Activated CD8-positive, alpha-beta memory T cell treated with anti-CD3 and anti-CD28 coated beads, Interleukin-2, amount 50 U/mL, for 1 hour (primary cell): ENCODE results near the gene SLC12A5.
"Not testable (repeated sequence)": the region's sequence is repeated elsewhere in the genome, so short reads cannot be mapped to it uniquely, and the experiment has no call there.

ENCODE experiments used
- DNase-seq: peaks from one replicate; pipeline ENCODE4 v3.0.0-alpha.2; 2020; ENCODE audit errors: extremely low read depth

SLC12A5 gene

DNA sequence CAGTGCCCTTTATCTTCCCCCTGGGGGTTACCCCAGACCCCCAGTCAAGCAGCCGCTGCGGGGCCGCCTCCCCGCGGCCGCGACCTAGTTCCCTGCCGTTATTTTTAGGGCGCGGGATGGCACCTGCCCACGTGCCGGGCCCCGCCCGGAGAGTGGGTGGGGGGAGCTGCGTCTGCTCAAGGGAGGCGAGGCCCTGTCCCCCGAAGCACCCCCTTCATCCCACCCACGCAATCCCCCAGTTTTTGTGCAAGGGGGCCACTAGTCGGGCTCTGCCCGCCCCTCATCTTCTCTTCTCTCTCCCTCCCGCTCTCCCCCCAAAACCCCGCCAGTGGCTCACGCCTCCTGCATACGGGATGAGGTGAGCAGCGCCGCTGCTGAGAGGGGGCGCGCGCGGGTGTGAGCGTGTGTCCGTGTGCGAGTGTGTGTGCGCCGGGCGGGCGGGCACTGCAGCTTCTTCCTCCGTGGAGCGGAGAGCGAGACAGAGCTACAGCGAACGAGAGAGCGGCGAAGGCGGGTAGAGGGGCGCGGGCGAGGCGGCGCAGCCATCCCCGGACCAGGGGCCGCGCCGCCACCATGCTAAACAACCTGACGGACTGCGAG is at the start of gene SLC12A5:
SLC12A5 (plus strand) TSS at position 444 of the 600 bp plus-strand sequence; CDS start at position 574, 130 bp downstream.
- no peak for DNase-seq

DNA sequence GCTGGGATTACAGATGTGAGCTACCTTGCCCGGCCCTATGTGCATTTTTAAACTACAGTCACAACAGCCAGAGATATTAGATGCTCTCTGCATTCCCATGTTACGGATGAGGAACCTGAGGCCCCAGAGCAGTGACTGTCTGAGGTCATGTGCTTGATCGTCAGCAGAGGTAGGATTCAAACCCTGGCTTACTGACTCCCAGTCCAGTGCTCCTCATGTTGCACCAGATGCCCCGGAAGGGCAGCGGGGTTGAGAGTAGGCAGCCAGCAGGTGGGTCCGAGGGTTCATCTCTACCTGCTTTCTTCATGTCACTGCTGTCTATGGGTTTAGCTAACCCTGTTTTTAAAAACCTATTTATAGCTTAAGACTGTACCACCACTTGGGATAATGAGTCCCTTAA is 47.8 kb upstream of the SLC12A5 start:
- no peak for DNase-seq

DNA sequence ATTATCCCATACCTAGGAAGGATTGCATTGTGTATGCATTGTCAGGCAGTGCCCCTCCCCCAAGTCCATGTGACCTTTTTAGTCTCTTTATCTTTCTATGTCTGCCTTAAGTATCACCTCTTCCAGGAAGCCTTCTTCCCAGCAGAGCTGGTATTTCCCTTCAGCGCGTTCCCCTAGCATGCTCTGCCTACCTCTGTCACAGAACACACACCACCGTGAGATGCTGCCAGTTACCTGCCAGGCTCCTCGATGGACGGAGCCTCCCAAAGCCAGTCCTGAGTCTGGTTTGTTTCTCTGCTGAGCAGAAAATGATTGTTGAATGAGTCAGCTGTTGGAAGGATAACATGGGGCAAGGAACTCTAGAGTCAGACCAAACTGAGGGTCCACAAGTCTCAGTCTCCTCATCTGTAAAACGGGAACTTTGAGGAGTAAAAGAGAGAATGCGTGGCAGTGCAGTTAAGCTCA is 45.7 kb upstream of the SLC12A5 start:
- DNase-seq, result no peak

DNA sequence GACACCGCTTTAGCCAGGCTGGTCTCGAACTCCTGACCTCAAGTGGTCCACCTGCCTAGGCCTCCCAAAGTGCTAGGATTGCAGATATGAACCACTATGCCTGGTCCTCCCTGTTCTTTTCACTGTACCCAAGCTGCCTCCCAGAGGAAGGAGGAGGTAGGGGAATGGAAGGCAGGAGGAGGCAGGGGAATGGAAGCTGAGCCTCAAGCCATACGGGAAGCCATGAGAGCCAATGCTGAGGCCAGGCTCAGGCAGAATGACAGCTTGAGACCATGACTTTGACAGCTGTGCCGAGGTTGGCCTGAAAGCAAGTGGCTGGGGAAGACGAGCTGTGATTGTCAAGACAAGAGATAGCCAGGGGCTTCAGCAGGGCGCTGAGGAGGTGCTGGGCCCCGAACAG is 43.4 kb upstream of the SLC12A5 start:
- no peak for DNase-seq

DNA sequence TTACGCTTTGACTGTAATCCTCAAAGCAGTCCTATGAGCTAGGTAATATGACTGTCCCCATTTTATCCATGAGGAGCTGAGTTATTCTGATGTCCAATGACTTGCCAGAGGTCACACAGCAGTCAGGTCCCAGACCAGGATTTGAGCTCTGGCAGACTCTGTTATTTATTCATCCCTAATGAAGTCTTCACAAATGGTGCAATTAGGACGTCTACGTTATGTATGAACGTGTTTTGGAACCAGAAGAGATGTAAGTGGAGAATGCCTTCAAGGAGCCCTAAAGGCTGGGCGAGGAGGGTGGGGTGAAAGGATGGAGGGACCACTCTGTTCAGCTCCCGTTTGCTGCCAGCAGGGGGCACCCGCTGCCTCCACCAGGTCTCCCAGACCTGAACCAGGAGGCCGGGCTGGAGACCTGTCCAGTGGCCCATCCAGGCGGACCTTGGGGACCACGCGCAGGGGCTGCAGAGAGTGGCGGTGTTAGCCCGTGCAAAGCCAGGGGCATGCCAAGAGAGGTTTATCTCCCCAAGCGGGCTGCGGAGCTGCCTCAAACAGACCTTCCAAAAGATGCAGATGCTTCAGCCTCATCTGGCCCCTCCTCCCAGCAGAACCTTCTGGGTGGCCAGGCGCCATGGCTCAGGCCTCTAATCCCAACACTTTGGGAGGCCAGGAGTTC is 41.8 kb upstream of the SLC12A5 start:
- no peak for DNase-seq

DNA sequence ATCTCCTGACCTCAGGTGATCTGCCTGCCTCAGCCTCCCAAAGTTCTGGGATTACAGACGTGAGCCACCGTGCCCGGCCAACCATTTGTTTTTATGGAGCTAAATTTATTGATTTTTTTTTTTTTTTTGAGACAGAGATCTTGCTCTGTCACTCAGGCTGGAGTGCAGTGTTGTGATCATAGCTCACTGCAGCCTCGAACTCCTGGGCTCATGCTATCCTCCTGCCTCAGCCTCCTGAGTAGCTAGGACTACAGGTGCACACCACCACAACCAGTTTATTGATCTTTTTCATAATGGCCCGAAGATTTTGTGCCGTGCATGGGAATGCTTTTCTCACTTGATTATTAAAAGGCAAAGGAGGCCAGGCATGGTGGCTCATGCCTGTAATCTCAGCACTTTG is 40.2 kb upstream of the SLC12A5 start:
- not testable (repeated sequence) for DNase-seq

DNA sequence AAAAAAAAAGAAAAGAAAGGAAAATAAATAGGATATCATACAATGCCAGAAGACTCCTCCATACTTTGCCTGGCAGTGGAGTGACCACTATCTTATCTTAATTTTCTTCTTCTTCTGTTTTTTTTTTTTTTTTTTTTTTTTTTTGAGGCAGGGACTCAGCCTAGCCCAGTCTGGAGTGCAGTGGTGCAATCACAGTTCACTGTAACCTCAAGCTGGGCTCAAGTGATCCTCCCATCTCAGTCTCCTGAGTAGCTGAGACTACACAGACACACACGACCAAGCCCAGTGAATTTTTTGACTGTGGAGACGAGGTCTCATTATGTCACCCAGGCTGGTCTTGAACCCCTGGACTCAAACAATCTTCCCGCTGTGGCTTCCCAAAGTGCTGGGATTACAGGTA is 37.4 kb upstream of the SLC12A5 start:
- DNase-seq, result no peak

DNA sequence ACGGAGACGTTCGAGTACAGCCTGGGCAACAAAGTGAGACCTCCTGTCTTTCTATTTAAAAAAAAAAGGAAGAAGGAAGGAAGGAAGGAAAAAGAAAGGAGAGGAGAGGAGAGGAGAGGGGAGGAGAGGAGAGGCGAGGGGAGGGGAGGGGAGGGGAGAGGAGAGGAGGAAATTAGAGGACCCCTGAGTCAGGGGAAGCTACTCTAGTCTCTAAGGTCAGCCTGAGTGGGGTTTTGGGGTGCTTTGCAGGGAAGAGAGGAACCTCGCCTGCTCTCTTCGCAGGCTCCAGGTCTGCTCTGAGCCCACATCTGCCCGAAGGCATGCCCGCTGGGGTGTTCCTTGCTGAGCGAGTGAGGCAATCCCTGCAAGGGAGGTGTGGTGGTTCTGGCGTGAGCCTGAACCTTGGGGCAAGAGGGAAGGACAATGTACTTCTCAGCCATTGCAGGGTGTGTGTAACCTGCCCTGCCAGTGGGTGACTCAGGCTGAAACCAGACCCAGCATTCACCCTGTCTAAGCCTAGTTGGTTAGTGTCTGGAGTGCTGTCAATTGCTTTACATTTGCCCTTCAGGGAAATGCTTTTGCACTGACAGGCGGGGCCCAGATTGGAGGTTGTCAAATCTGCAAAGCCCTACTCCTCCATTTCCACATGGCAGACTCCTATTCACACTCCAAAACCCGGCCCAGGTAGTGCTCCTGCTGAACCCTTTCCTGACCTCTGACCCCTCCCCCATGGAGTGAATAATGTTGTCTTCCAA is 35.6 kb upstream of the SLC12A5 start:
- DNase-seq, result no peak

DNA sequence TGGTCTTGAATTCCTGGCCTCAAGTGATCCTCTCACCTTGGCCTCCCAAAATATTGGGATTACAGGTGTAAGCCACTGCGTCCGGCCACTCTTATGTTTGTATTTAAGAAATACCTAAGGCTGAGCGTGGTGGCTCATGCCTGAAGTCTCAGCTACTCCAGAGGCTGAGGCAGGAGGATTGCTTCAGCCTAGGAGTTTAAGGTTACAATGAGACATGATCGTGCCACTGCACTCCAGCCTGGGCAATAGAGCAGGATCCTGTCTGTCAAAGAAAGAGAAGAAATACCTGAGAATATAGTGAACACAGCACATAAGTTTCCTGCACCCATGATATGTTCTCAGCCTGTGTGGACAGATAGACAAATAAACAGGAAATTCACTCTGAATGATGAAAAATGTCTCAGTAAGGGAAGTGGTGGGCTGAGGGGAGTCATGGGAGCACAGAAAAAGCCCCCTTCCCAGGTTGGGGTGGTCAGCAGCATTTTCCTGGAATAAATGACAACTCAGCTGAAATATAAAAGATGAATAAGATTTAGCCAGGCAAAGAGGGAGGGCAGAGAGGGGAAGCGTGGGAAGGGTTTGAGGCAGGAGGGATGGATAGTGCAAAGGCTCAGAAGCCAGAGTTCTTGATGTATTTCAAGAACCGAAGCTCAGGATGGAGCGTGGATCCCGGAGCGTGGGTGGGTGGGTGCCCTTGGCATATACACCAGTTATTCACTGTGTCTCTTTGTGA is 34.1 kb upstream of the SLC12A5 start:
- DNase-seq, result no peak

DNA sequence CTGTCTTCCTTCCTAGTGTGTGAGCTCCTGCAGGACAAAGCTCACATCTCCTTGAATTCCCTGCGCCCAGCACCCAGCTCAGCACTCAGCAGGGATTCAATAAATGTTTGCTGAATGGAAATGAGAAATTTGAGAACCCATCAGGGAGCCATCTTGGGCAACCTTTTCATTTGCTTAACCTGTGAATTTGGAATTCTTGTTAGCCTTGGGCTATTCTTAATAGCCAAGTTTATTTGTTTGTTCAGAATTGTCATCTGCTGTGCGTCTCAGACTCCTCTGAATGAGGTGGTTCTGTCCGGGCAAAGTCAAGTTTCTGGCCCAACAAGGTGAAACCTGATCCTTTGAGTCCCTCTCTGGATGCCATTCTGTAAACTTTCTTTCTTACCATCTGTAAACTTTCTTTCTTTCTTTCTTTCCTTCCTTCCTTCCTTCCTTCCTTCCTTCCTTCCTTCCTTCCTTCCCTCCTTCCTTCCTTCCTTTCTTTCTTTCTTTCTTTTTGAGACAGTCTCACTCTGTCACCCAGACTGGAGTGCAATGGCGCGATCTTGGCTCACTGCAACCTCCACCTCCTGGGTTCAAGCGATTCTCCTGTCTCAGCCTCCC is 33.4 kb upstream of the SLC12A5 start:
- DNase-seq, result not testable (repeated sequence)

DNA sequence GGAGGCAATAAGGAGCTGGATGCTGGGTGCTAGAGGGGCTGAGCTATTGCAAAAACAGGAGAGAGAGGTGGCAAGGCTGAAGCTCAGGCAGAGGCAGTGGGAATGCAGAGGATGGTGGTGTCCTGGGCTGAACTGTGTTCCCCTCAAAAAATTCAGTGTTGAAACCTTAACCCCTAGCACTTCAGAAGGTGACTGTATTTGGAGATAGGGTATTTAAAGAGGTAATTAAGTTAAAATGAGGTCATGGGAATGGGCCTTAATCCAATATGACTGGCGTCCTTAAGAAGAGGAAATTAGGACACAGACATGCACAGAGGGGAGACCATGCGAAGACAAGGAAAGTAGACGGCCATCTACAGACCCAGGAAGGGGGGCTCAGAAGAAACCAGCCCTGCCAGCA is 31.8 kb upstream of the SLC12A5 start:
- no peak for DNase-seq

DNA sequence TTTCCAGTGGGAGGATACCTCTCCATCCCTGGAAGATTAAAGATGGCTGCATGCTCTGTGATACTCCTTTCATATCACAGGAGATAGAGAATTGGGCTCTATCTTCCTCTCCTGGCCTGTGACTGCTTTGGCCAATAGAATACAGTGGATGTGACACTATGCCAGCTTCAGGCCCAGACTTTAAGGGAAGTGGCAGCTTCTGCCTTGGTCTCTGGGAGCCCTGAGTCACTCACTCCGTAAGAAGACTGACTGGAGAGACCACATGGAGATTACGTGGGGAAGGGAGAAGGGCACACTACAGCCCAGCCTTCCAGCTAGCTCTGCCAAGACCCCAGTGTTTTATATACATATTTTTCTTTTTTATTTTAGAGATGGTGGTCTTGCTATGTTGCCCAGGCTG is 30.7 kb upstream of the SLC12A5 start:
- no peak for DNase-seq

DNA sequence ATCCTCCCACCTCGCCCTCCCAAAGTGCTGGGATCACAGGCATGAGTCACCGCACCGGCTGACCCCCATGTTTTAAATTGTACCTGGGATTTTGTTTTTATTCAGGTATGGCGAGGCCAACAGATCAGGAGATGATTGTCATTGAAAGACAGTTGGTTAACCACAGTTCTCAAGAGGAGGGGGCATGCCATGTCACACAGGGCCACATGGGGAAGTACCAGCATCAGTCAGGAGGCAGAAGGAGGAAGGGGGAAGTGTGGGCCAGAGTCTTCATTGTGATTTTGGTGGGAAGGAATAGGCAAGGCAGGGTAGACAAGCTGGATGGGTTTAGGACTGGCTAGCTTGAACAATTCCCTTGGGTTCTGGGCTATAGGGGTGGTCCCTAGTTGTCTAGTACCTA is 30.3 kb upstream of the SLC12A5 start:
- no peak for DNase-seq

DNA sequence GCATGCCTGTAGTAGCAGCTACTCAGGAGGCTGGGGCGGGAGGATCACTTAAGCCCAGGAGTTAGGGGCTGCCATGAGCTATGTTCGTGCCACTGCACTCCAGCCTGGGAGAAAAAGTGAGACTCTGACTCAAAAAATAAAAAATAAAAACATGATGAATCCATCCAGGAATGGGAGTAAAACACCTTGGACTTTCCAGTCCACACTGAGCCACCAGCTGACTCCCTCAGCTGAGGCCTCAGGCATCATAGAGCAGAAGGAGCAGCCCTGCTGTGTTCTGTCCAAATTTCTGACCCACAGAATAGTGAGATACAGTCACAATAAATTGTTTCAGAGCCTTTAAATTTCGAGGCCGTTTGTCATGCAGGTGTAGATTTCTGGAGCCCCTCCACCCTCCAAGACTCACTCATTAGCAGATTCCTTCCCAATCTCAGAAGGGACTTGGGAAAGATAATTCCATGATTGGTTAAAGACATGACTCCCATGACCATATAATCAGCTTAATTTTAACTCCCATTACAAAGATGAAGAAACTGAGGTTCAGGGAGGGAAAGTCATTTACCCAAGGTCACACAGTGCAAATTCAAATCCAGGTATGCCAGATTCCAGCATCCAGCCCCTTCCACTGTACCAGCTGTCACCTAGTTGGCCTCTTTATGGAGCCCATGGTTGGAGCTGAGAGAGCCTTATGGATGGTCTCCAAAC is 29.3 kb upstream of the SLC12A5 start:
- no peak for DNase-seq

DNA sequence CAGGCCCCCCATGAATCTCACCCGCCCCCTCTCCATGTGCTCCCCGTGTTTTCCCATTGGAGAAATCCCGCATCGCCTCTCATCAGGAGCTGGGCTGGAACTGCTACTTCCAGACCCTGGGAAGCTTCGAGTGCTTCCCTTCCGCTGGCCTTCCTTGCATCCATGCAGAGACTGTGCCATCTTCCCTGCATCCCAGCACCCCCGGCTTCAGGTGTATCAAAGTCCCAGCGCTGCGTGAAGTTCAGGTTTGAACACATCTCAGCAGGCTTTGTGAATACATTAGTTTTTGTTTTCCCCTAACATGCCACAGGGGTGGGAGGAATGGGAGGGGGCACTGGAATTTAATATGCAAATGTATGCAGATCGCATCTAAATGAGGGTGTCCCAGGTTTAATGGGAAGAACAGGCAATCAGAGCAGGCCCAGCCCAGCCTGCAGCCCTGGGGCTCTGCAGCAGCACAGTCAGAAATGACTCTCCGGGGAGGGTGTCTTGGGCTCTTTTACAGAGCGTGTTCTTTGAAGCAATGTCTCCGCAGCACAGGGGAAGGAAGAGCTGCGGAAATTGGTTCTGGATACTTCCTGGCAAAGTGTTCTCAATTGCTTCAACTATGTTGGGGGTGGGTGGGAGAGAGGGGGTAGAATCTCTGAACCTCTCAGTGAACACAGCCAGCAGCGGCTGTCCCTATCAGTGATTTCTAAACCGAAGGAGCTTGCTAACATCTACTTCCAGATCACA is 28.6 kb upstream of the SLC12A5 start:
- no peak for DNase-seq

DNA sequence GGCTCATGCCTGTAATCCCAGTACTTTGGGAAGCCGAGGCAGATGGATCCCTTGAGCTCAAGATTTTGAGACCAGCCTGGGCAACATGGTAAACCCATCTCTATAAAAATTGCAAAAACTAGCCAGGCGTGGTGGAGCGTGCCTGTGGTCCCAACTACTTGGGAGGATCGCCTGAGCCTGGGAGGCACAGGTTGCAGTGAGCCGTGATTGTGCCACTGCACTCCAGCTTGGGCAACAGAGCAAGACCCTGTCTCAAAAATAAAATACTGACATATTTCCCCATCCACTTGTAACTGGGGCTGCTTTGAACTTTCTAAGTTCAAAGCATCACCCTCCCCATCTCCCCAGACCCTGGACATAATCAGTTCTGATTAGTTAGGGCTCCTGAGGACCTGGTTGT is 27.5 kb upstream of the SLC12A5 start:
- DNase-seq, result no peak

DNA sequence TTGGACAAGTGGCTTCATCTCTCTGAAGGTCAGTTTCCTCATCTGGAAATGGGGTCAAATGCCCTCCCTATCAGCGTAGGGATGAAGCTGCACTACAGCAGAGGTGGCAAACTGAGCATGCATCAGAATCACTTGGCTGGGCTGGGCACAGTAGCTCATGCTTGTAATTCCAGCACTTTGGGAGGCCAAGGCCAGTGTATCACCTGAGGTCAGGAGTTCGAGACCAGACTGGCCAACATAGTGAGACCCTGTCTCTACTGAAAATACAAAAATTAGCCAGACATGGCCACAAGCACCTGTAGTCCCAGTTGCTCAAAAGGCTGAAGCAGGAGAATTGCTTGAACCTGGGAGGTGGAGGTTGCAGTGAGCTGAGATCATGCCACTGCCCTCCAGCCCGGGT is 27.0 kb upstream of the SLC12A5 start:
- DNase-seq, result no peak

DNA sequence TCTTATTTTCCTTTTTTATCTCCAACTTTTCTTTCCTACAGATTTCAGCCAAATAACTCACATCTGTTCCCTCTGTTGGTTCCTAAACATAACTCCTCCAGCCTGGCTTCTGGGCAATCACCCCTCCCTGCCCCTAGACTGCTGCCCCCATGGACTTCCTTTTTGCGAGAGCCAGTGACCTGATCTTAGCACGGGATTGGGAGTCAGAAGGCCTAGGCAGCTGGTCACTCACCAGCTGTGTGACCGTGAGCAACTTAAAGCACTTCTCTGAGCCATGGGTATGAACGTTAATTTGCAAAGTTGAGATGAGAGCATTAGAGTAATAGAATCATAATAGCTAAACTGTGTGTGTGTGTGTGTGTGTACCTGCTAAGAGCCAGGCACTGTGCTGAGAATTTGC is 24.8 kb upstream of the SLC12A5 start:
- DNase-seq, result no peak

DNA sequence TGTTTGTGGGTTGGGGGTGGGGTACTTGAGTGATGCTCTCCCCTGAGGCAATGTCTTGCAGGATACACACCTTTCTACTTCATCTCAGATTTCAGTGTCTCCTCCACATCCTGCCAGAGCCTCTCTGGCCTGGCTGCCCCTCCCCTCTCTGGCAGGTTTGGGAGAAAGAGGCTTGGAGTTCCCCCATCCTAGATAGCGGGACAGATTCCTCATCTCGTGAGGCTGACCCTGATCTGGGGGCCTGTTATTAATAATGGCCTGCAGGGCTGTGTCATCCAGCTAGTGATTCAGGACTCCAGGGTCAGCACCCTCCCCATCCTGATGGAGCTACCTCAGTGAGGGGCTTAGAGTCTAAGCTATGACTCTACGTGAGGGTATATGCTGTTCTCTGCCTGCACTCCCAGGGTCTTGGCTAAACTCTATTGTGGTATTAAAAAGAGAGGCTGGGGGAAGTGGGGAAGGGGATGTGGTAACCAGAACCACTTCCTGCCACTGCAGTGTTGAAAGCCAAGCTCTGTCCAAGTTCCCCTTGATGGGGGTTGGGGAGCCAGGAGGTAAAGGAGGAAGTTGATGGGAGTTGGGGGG is 24.0 kb upstream of the SLC12A5 start:
- DNase-seq, result no peak

DNA sequence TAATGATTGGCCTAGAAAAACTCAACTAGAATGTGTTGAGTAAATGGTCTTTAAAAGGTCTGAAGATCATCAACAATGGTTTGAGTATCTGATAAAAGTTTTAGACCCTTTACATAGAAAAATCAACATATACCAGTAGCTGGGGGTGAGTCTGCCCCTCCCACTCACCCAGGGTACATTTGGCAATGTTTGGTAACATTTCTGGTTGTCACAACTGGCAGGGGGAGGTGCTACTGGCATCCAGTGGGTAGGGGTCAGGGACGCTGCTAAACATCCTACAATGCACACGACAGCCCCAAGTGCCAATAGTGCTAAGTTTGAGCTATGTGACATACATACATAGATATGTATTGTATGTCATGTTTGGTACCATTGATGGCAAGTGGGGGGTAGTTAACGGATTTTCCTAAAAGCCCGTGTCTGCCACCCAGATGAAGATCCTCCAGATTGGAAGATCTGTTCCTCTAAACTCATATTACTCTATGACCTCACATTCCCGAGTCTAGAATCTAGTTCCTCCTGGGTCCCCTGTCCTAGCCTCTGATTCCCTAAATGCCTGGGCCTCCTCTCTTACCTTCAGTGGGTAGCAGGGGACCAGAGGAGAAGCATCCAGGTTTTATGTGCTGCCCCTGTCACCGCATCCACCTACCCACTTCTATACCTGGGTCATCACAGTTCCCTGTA is 22.9 kb upstream of the SLC12A5 start:
- DNase-seq, result no peak
